HEK293 (cell line): ENCODE data around the gene FEM1A.

ENCODE experiments used
- CTCF ChIA-PET: fragments of 350-600 bp; formaldehyde crosslinking; extraction: SDS; loops from one replicate; lab custom pipeline; 2021; ENCODE audit warnings: antibody characterized with exemption; lab: Yijun Ruan, JAX
- POLR2A ChIA-PET: fragments of 300-600 bp; formaldehyde crosslinking; extraction: SDS; loops from one replicate; lab custom pipeline; 2020; ENCODE audit warnings: antibody characterized with exemption, inconsistent platforms; lab: Yijun Ruan, JAX
- H3K27ac ChIP-seq: fragments of 200-500 bp; sonication (Bioruptor generic); 2 replicates; pipeline ENCODE4 v1.5.1; 2014; ENCODE audit warnings: low read depth, low read length, control low read depth, inconsistent platforms; ENCODE audit errors: extremely low read depth
- H3K36me3 ChIP-seq, 2 experiments: fragments of 200-500 bp in 1 of 2; sonication (Bioruptor generic) in 1 of 2; 1 replicate in 1 of 2; 2 replicates in 1 of 2; pipeline ENCODE4 v1.5.1; 2014 to 2017; ENCODE audit warnings: inconsistent platforms in 2 of 2, low read length in 2 of 2; ENCODE audit not compliant: control insufficient read depth in 2 of 2, insufficient read depth in 1 of 2
- H3K4me1 ChIP-seq: fragments of 200-500 bp; sonication (Bioruptor generic); 2 replicates; pipeline ENCODE4 v1.5.1; 2014; ENCODE audit warnings: mild to moderate bottlenecking, low read length, inconsistent platforms; ENCODE audit not compliant: control insufficient read depth, insufficient read depth
- H3K4me3 ChIP-seq: 2 replicates; pipeline ENCODE4 v1.5.1; 2011; ENCODE audit warnings: low read depth, mild to moderate bottlenecking, control low read depth, low read length, moderate library complexity
- H3K9me3 ChIP-seq: fragments of 200-500 bp; sonication (Bioruptor generic); 2 replicates; pipeline ENCODE4 v1.5.1; 2014; ENCODE audit warnings: low read depth, low read length, inconsistent platforms; ENCODE audit not compliant: control insufficient read depth, insufficient read depth
- GLIS2 ChIP-seq: fragments of 450-650 bp; formaldehyde crosslinking; IDR thresholded peaks from 2 replicates; pipeline ENCODE4 v1.5.1; 2016; ENCODE audit warnings: missing biosample characterization, missing genetic modification characterization
- KLF9 ChIP-seq: fragments of 450-650 bp; formaldehyde crosslinking; IDR thresholded peaks from 2 replicates; pipeline ENCODE4 v1.5.1; 2016; ENCODE audit warnings: missing biosample characterization, missing genetic modification characterization, low read depth
- RBAK ChIP-seq: fragments of 450-650 bp; formaldehyde crosslinking; IDR thresholded peaks from 2 replicates; pipeline ENCODE4 v1.5.1; 2016; ENCODE audit warnings: missing biosample characterization, missing genetic modification characterization
- SCRT1 ChIP-seq: fragments of 450-650 bp; formaldehyde crosslinking; IDR thresholded peaks from 2 replicates; pipeline ENCODE4 v1.5.1; 2016; ENCODE audit warnings: missing biosample characterization, missing genetic modification characterization, borderline replicate concordance
- SCRT2 ChIP-seq: fragments of 450-650 bp; formaldehyde crosslinking; IDR thresholded peaks from 2 replicates; pipeline ENCODE4 v1.5.1; 2016; ENCODE audit warnings: missing biosample characterization, missing genetic modification characterization
- YY1 ChIP-seq: fragments of 450-650 bp; formaldehyde crosslinking; IDR thresholded peaks from 2 replicates; pipeline ENCODE4 v1.5.1; 2018; ENCODE audit warnings: missing biosample characterization, missing genetic modification characterization
- ZNF112 ChIP-seq: fragments of 450-650 bp; formaldehyde crosslinking; IDR thresholded peaks from 2 replicates; pipeline ENCODE4 v1.5.0; 2017; ENCODE audit warnings: missing biosample characterization, missing genetic modification characterization
- ZNF121 ChIP-seq: fragments of 450-650 bp; formaldehyde crosslinking; IDR thresholded peaks from 2 replicates; pipeline ENCODE4 v1.5.1; 2016; ENCODE audit warnings: missing biosample characterization, missing genetic modification characterization
- ZNF558 ChIP-seq: fragments of 450-650 bp; formaldehyde crosslinking; IDR thresholded peaks from 2 replicates; pipeline ENCODE4 v1.5.1; 2016; ENCODE audit warnings: missing biosample characterization, missing genetic modification characterization
- ZNF623 ChIP-seq: fragments of 450-650 bp; formaldehyde crosslinking; IDR thresholded peaks from 2 replicates; pipeline ENCODE4 v1.5.1; 2016; ENCODE audit warnings: missing biosample characterization, missing genetic modification characterization
- ZNF777 ChIP-seq: fragments of 450-650 bp; formaldehyde crosslinking; IDR thresholded peaks from 2 replicates; pipeline ENCODE4 v1.5.1; 2017; ENCODE audit warnings: missing biosample characterization, missing genetic modification characterization, borderline replicate concordance
- ZNF791 ChIP-seq: fragments of 450-650 bp; formaldehyde crosslinking; IDR thresholded peaks from 2 replicates; pipeline ENCODE4 v1.5.1; 2016; ENCODE audit warnings: missing biosample characterization, missing genetic modification characterization
- TF ChIP-seq, protein P1 (sequence below): fragments of 450-650 bp; formaldehyde crosslinking; IDR thresholded peaks from 2 replicates; pipeline ENCODE4 v1.5.0; 2017; ENCODE audit warnings: missing biosample characterization, missing genetic modification characterization, borderline replicate concordance
- TF ChIP-seq, protein P2 (sequence below): fragments of 450-650 bp; formaldehyde crosslinking; IDR thresholded peaks from 2 replicates; pipeline ENCODE4 v1.5.1; 2016; ENCODE audit warnings: missing biosample characterization, missing genetic modification characterization
- TF ChIP-seq, protein P3 (sequence below): fragments of 450-650 bp; formaldehyde crosslinking; IDR thresholded peaks from 2 replicates; pipeline ENCODE4 v1.5.1; 2016; ENCODE audit warnings: missing biosample characterization, missing genetic modification characterization

Gene FEM1A

DNA sequence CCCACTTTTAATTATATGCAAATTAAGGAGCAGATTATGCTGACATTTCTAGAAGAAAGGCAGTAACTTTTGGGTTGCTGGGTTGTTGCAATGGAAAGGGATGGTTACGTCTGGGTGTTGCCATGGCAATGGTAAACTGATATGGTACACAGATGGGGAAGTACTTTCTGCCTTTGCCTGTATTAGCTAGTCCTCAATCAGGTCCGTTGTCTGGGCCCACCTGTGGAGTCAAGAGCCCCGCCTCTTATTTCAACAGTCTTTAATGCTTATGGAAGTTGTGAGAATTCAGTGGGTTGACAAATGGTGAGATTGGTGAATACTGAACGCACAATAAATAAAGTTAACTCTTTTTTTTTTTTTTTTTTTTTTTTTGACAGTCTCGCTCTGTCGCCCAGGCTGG is 37.3 kb upstream of the FEM1A start (continued):
- TF ChIP-seq, protein P1, sequence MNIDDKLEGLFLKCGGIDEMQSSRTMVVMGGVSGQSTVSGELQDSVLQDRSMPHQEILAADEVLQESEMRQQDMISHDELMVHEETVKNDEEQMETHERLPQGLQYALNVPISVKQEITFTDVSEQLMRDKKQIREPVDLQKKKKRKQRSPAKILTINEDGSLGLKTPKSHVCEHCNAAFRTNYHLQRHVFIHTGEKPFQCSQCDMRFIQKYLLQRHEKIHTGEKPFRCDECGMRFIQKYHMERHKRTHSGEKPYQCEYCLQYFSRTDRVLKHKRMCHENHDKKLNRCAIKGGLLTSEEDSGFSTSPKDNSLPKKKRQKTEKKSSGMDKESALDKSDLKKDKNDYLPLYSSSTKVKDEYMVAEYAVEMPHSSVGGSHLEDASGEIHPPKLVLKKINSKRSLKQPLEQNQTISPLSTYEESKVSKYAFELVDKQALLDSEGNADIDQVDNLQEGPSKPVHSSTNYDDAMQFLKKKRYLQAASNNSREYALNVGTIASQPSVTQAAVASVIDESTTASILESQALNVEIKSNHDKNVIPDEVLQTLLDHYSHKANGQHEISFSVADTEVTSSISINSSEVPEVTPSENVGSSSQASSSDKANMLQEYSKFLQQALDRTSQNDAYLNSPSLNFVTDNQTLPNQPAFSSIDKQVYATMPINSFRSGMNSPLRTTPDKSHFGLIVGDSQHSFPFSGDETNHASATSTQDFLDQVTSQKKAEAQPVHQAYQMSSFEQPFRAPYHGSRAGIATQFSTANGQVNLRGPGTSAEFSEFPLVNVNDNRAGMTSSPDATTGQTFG (tag by site-specific recombination) = no peak
- TF ChIP-seq, protein P2, sequence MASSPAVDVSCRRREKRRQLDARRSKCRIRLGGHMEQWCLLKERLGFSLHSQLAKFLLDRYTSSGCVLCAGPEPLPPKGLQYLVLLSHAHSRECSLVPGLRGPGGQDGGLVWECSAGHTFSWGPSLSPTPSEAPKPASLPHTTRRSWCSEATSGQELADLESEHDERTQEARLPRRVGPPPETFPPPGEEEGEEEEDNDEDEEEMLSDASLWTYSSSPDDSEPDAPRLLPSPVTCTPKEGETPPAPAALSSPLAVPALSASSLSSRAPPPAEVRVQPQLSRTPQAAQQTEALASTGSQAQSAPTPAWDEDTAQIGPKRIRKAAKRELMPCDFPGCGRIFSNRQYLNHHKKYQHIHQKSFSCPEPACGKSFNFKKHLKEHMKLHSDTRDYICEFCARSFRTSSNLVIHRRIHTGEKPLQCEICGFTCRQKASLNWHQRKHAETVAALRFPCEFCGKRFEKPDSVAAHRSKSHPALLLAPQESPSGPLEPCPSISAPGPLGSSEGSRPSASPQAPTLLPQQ (tag by site-specific recombination) = peak; percentile 89
- no peak for TF ChIP-seq ZNF558 (tag by site-specific recombination)

DNA sequence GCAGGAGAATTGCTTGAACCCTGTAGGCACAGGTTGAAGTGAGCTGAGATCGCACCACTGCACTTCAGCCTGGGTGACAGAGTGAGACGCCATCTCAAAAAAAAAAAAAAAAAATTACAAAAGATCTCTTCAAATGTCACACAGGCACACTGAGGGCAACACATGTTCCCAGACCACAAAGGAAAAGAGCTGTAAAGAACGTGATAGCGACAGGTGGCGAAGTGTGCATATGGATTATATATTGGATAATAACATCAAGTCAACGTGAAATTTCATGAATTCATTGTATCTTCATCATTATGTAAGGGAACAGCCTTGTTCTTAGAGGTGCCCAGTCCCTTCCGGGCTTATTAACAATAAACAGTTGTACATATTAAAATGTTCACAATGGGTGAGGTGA is 36.1 kb upstream of the FEM1A start:
- Histone ChIP-seq H3K36me3 (no peaks in the 10 kb centered on the region), H3K4me1 (no peaks in the 10 kb centered on the region), H3K9me3 (no peaks in the 10 kb centered on the region), H3K4me3 (no peak overlapping the region), H3K27ac (no peak overlapping the region)
- POLR2A ChIA-PET = no interaction called here
- CTCF ChIA-PET = interaction anchor here (0.7 kb wide), 2 partner anchors 35 to 488 kb away, joined by 3 read pairs; no protein-coding TSS in a partner anchor
- TF ChIP-seq SCRT1 (tag by site-specific recombination) (peak; percentile 71; the same call in 1 of the 2 replicates), SCRT2 (tag by site-specific recombination) (peak; percentile 81), ZNF623 (tag by site-specific recombination) (no peak)

- POLR2A ChIA-PET = no interaction called here
- no peak overlapping the region for H3K27ac ChIP-seq
- H3K9me3 ChIP-seq = no peaks in the 10 kb centered on the region
- CTCF ChIA-PET = no interaction called here
- H3K4me3 ChIP-seq = no peak overlapping the region
- no peaks in the 10 kb centered on the region for H3K4me1 ChIP-seq
- 0 out of 2 replicates have a peak, but pooled peaks have one; percentile 51 for TF ChIP-seq ZNF121 (tag by site-specific recombination)
- no peak for TF ChIP-seq ZNF777 (tag by site-specific recombination)
- no peaks in the 10 kb centered on the region for H3K36me3 ChIP-seq
These were observed 33.5 kb upstream of the FEM1A start for GRCh38 chr19:4758082-4758481.

GRCh38 chr19:4758659-4759058 is 32.9 kb upstream of the FEM1A start:
- ChIA-PET CTCF (interaction anchor here (0.6 kb wide), 1 partner anchor 716 kb away, joined by 3 read pairs; no protein-coding TSS in a partner anchor), POLR2A (interaction anchor here (0.6 kb wide), 1 partner anchor 41 kb away, joined by 6 read pairs; no protein-coding TSS in a partner anchor)

More at GRCh38 chr19:4758659-4759058, 32.9 kb upstream of the FEM1A start:
- H3K27ac ChIP-seq = no peak overlapping the region
- H3K36me3 ChIP-seq = no peaks in the 10 kb centered on the region
- TF ChIP-seq, protein P3, sequence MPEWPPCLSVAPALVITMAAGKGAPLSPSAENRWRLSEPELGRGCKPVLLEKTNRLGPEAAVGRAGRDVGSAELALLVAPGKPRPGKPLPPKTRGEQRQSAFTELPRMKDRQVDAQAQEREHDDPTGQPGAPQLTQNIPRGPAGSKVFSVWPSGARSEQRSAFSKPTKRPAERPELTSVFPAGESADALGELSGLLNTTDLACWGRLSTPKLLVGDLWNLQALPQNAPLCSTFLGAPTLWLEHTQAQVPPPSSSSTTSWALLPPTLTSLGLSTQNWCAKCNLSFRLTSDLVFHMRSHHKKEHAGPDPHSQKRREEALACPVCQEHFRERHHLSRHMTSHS (tag by site-specific recombination) = no peak
- TF ChIP-seq KLF9 (tag by site-specific recombination) = no peak
- TF ChIP-seq GLIS2 (tag by site-specific recombination) = no peak
- no peak for TF ChIP-seq ZNF112
- peak; percentile 96 for TF ChIP-seq RBAK (tag by site-specific recombination)
- TF ChIP-seq YY1 = no peak
- TF ChIP-seq ZNF791 = no peak
- no peaks in the 10 kb centered on the region for H3K9me3 ChIP-seq
- H3K4me1 ChIP-seq = no peaks in the 10 kb centered on the region
- H3K4me3 ChIP-seq = no peak overlapping the region
